ENCODE measurements around the gene KLHL17.
"Not testable (repeated sequence)": the region's sequence is repeated elsewhere in the genome, so short reads cannot be mapped to it uniquely, and the experiment has no call there.

The KLHL17 gene

DNA sequence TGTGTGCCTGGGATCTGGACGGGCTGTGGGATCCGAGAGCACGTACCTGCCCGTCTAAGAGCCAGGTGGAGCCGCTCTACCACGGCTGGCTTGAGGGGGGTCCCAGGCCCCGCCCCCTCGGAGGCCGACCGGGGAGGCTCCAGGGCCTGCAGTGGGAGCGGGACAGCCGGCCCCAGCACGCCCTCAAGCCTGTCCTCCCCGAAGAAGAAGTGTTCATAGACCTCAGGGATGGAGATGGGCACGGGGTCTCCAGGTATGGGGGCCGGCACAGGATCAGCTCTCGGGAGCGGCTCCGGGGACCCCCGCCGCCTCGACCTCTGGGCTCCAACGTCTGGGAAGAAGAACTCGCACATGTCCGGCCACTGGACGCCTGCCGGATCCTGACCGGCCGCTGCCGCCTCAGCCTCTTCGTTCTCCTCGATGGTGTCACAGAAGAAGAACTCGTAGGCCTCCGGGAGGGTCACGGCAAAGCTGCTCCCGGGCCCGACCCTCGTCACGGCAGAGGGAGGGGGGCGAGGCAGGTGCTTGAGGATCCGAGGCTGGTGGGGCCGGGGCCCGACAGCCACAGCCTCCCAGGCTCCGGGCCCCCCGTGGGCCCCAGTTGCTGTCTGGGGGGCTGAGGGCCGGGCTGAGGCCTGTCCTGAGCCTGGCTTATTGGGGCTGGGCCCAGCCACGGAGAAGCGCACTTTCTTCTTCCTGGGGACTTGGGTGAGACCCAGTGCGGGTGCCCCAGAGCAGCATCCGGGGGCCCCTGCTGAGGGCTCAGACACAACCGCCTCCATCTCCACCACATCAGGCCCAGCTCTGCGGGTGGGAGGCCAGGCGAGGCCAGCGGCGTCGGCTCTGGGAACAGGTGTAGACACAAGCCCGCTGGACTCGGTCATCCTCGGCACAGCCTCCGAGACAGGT lies 18.7 kb downstream of the KLHL17 start:
- no peak overlapping the region for H3K4me3 ChIP-seq (ENCODE audit: low read depth, low read length)

DNA sequence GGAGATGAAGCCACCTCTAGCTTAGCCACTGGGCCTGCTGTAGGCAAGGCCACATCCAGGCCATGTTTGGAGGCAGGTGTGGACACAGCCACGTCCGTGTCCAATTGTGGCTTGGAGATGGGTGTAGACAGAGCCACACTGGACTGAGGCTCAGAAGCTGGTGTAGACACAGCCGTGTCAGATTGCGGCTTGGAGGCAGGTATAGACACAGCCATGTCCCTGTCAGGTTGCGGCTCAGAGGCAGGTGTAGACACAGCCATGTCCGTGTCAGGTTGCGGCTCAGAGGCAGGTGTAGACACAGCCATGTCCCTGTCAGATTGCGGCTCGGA lies 19.3 kb downstream of the KLHL17 start:
- H3K4me3 ChIP-seq (ENCODE audit: low read depth, low read length) = no peak overlapping the region

DNA sequence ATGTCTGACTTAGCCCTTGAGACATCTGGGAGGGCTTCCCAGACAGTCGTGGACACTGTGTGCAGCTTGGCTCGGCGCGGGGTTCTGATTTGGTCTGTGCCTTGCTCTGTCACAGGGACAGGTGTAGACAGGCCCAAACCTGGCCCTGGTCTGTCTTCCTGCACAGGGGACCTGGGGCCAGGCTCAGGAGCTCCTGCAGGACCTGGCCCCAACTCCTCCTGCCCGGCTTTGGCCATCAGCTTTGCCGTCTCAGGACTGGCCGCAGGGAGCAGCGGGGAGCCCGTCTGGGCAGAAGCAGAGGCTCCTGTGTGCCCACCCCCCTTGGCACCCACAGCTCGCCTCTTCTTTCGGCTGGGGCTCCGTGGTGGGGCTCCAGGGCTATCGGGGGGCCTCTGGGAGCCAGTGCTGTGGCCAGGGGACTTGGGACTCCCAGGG lies 19.8 kb downstream of the KLHL17 start:
- no peak overlapping the region for H3K4me3 ChIP-seq (ENCODE audit: low read depth, low read length)

DNA sequence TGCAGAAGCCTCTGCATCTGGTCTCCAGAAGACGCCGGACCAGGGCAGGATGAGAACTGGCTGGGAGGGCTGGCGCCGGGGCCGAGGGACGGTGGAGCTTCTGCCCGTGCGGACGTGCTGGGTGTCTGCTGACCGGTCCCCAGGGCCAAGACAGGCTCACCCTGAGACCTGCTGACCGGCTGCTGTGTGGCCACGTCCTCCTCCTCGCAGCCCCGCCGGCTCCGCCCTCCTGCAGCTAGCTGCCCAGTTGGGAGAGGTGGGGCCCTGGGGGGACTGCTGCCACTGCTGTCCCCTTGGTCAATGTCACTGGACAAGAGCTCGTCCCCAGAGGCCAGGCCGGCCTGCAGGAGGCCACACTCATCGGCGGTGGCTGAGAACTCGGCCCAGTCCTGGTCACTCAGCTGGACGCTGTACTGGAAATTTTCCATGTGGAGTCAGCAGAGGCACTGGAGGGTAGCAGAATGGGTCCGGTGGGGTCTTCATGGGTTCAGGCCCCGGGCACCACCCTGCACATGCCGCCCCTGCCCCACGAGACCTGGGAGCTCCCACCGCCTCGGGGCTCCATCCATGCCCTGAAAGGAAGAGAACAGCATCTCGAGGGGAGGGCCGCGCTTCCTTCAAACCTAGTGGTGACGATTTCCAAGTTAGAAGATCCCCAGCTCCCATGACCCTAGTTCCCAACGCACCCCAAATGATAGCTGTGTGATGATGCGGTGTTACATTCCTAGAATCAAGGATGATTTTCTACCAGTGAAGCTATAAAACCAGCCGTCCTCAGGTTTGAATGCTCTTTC lies 20.4 kb downstream of the KLHL17 start:
- H3K4me3 ChIP-seq (ENCODE audit: low read depth, low read length) = no peak overlapping the region

DNA sequence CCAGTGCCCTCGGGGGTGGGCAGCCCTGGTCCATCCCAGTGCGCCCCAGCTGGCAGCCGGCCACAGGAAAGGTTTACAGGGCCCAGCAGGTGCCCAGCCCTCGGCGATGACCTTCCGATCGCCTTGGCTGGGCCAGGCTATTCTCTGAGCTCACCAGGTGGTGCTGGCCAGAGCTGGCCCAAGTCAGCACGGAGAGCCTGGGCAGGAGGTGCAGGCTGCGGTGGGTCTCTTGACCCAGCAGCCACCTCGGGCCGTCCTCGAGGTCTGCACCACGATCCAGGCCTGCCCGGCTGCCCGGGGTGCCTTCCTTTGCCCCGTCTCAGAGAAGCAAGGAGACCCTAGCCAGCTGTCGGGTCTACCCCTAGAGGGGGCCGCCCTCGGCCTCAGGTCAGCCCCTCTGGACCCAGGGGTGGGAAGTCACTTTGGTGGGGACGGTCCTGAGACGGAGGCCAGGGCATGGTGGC lies 21.1 kb downstream of the KLHL17 start:
- H3K4me3 ChIP-seq (ENCODE audit: low read depth, low read length) = no peak overlapping the region

DNA sequence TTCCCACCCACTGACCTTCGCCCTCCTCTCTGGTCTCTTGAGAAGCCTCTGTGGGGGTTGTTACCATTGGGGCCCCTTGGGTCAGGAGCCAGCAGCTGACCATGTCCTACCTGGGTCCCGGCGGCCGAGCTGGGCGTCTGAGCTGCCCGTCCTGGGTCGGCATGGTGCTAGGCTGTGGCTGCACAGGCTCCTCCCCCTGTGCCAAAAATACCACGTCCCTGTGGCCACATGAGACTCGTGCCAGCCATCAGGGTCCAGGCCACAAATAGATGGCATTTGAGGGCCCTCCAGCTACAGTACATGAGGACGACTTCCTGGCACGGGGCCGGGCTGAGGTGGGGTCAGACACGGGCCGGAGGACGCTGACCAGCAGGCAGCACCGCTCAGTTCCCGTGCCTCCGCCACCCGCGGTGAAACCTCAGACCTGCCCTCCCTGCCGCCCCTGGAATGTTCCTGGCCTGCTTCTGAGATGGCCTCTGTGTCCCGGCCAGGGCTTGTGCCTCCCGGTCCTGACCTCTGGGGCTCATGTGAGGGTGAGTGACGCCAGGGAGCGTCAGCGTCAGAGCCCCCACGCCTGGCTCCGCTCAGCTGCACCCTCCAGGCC lies 21.7 kb downstream of the KLHL17 start, which contains the start of gene PERM1:
PERM1 (minus strand) TSS at position 139 of the 604 bp plus-strand sequence. CDS start 1,064 bp downstream, outside the sequence.
- no peak within 1 kb of the TSS for H3K4me3 ChIP-seq (ENCODE audit: low read depth, low read length)

DNA sequence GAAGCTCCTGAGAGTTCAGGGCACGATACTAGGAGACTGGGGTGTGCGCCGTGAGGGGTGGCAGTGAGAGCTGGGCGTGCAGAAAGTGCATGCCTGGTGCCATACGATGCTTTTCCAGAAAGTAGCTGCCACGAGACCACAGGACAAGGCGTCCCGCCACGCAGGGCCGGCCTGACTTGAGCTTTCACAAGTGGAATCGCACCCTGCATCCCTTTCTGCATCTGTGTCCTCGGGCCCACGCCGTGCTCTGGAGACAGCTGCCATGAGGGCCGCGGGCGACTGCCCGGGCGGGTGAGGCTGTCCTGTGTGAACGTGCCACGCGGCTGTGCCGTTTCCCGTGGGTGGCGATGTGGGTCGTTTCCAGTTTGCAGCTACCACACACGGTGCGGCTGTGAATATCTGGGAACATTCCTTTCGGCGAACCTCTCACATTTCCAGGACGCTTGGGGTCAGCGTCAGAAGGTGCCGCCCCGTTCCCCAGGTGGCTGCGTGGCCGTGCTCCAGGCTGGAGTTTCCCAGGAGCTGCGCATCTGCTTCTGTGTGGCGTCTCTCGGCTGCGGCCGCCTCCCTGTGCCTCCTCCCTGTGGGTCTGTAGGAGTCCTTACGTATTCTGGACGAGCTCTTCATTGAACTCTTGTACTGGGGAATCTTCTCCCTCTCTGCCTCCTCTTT lies 22.5 kb downstream of the KLHL17 start:
- H3K4me3 ChIP-seq (ENCODE audit: low read depth, low read length) = no peak overlapping the region

DNA sequence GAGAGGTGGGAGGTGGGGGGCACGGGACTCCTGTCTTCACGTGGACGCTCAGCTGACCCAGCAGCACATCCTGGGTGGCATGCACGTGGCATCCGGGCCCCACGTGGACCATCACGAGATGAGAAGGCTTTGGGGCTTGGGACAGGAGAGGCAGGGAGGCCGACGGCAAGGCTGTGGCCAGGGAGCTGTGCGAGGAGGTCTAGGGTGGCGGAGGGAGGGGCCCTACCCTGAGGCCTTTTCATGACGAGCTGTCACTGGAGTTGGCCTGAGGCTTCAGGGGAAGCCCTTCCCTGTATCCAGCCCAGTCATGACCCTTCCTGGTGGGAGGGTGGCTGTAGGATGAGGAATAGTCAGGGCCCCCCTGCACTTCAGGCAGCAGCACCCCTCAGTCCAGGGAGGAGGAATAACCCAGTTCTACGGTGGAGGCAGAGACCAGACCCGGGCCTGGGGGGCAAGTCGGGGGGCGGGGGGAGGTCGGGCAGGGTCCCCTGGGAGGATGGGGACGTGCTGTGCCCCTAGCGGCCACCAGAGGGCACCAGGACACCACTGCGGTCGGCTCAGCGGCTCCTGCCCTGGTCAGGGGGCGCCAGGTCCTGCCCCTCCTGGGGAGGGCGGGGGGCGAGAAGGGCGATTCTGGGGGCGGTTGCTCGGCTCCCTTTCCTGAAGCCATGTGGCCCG lies 23.6 kb downstream of the KLHL17 start:
- H3K4me3 ChIP-seq (ENCODE audit: low read depth, low read length) = no peak overlapping the region

DNA sequence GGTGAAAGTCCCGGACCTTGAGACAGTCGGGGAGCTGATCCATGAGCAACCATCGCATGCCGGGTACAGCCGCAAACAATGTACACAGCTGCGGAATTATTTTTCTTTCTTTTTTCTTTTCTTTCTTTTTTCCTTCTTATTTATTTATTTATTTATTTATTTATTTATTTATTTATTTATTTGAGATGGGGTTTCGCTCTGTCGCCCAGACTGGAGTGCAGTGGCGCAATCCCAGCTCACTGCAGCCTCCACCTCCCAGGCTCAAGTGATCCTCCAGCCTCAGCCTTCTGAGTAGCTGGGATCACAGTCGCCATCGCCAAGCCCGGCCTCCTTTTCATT lies 24.1 kb downstream of the KLHL17 start:
- no peak overlapping the region for H3K4me3 ChIP-seq (ENCODE audit: low read depth, low read length)

DNA sequence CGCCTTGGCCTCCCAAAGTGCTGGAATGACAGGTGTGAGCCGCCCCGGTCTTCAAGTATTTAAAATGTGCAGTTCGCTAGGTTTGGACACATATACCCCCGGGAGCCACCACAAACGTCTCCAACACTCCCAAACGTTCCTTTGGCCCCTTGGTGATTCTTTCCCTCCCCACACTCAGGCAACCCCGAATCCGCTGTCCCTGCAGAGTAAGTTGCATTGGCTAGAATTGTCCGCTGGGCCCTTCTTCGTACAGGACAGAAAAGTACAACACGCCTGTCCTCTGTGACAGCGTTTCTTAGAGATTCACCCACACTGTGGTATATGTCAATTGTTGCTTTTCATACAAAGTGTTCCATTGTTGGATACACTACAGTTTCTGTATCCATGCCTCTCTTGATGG lies 24.7 kb downstream of the KLHL17 start:
- H3K4me3 ChIP-seq (ENCODE audit: low read depth, low read length) = no peak overlapping the region

DNA sequence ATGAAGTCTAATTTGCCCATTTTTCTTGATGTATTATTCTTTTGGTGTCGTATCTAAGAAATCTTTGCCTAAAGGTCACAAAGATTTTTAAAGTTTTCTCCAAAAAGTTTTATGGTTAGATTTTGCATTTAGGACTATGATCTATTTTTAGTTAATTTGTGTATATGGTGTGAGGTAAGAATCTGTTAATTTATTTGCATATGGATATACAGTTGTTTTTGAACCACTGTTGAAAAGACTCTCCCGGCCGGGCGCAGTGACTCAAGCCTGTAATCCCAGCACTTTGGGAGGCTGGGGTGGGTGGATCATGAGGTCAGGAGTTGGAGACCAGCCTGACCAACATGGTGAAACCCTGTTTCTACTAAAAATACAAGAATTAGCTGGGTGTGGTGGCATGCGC lies 27.7 kb downstream of the KLHL17 start:
- not testable (repeated sequence) for H3K4me3 ChIP-seq (ENCODE audit: low read depth, low read length)

DNA sequence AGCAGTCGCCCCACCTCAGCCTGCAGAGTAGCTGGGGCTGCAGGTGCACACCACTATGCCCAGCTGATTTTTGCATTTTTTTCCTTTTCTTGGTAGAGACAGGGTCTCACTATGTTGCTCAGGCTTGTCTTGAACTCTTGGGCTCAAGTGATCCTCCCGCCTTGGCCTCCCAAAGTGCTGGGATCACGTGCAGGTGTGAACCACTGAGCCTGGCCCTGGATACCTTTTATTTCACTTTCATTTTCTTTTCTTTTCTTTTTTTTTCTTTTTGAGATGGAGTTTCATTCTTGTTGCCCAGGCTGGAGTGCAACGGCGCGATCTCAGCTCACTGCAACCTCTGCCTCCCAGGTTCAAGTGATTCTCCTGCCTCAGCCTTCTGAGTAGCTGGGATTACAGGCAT lies 30.9 kb downstream of the KLHL17 start:
- not testable (repeated sequence) for H3K4me3 ChIP-seq (ENCODE audit: low read depth, low read length)

DNA sequence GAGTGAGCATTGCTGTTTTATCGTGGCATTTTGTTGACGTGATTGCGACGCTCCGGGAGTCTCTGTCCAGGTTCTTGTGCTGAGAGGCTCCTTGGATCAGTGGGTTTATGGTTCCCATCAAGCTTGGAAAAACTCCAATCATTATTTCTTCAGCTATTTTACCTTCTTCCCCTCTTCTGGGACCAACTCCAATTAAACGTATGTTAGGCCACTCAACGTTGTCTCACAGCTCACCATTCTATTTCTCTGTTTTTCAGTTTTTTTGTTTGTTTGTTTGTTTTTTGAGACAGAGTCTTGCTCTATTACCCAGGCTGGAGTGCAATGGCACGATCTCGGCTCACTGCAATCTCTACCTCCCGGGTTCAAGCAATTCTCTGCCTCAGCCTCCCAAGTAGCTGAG lies 31.5 kb downstream of the KLHL17 start:
- no peak overlapping the region for H3K4me3 ChIP-seq (ENCODE audit: low read depth, low read length)

DNA sequence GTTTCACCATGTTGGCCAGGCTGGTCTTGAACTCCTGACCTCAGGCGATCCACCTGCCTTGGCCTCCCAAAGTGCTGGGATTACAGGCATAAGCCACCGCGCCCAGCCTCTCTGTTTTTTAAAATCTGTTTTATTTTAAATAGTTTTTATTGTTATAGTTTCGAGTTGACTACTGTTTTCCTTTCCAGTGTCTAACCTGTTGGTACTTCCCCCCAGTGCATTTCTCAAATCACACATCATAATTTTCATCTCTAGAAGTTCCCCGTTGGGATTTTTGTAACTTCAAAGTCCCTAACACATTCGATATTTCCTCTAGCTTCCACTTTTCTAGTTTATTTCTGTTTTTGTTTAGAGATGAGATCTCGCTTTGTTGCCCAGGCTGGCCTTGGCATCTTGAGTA lies 32.0 kb downstream of the KLHL17 start:
- no peak overlapping the region for H3K4me3 ChIP-seq (ENCODE audit: low read depth, low read length)

DNA sequence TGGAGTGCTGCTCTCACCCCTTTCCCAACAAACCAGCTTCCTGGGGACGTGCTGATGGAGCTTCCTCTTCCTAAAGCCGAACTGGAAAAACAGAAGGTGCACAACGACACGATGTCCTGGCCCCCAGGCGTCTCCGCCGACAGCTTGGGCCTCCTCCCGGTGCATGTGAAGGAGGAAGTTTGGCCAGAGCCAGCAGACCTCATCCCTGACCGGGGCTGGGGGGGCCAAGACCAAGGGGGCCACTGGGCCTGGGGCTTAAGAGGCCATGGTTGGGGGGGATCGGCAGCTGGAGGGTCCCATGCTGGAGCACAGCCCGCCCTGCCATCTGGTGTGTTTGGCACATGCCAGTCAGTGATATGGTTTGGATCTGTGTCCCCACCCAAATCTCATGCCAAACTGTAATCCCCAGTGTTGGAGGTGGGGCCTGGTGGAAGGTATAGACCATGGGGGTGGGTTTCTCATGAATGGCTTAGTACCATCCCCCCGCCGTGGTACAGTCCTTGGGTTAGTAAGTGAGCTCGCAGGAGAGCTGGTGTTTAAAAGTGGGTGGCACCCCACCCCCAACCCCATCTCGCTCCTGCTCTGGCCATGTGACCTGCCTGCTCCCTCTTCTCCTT lies 33.1 kb downstream of the KLHL17 start:
- no peak overlapping the region for H3K4me3 ChIP-seq (ENCODE audit: low read depth, low read length)

DNA sequence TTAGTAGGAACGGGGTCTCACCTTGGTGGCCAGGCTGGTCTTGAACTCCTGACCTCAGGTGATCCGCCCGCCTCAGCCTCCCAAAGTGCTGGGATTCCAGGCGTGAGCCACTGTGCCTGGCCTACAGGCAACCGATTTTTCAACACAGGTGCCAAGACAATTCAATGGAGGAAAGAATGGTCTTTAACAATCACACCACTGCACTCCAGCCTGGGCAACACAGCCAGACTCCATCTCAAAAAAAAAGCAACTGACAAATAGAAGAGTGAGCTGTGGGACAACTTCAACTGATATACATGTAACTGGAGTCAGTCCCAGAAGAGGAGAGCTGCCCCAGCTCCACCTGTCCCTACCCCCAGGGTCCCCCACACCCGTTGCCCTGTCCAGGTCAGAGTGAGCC lies 34.2 kb downstream of the KLHL17 start:
- not testable (repeated sequence) for H3K4me3 ChIP-seq (ENCODE audit: low read depth, low read length)

DNA sequence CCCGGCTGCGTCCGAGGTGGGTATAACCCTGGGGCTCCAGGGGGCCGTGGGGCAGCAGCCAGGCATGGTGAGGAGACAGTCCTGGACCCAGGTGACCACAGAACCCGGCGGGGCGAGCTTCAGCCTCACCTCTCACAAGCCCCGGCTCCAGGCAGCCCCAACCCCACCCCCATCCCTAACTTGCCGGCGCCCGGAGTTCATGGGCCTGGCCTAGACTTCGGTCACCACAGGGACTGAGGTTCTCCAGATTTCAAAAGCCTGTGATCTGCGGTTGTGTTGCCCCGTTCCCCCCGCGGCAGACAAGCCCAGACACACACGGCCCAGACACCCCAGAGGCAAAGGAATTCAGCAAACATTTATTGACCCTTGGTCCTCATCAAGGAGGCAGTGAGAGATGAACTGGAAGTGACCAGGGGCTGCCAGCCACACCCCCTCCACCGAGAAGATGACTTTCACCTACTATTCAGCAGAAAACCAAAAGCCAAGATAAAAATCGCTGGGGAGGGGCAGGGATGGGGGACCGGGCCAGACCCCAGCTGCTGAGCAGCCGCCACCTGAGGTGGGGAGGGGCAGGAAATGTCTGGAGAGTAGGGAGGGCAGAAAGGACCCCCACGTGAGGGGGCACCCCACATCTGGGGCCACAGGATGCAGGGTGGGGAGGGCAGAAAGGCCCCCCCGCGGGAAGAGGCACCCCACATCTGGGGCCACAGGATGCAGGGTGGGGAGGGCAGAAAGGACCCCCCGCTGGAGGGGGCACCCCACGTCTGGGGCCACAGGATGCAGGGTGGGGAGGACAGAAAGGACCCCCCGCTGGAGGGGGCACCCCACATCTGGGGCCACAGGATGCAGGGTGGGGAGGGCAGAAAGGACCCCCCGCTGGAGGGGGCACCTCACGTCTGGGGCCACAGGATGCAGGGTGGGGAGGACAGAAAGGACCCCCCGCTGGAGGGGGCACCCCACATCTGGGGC lies 35.6 kb downstream of the KLHL17 start:
- no peak overlapping the region for H3K4me3 ChIP-seq (ENCODE audit: low read depth, low read length)

DNA sequence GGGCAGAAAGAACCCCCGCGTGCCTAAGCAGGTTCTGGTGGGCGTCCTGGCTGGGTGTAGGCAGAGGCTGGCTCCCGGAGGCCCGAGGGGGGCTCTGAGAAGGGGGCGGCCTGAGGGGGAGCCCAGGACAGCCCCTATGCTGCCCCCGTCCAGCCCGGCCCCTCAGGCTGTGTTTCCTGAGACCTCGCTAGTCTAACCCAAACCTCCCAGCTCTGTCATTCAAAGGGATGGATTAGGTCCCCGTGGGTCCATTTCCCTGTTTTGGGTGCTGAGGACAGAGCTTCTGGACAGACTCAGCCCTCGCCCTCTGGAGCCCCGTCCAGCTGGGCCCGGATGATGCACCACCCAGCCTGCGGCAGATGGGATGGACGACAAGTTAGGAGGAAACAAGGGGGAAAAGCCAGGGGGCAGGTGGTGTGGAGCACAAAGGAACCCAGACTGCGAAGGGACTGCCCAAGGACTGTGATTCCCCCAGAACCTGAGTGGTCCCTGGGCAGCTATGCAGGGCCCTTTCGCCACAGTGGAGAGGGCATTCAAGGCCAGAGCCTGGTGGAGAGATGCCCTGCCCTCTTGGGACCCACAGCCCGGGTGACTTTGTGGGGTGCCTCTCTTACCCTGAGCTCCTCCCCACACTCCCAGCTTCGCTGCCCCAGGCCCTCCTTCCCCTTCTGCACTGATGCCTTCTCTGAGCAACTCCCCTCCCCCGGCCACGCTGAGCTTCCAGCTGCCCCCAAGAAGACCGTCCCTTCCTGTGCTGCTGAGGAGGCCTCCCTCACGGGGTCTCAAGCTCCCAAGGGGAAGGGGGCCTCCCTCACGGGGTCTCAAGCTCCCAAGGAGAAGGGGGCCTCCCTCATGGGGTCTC lies 36.7 kb downstream of the KLHL17 start:
- no peak overlapping the region for H3K4me3 ChIP-seq (ENCODE audit: low read depth, low read length)

All from iPS-11a (cell line).